ENCODE data around the gene NIPAL4.

GRCh38 chr5:157492886-157493285 is 32.9 kb downstream of the NIPAL4 start:
- no peak for TF ChIP-seq CTCF (IDR thresholded peaks at IDR 0.05)
- no peak for TF ChIP-seq POLR2A (IDR thresholded peaks at IDR 0.05)

Measured in right lobe of liver (tissue), 4 donors.